ENCODE results near the gene BPIFB6. TPM values are rescaled to one million over a fixed set of nuclear protein-coding genes. Genes with fewer than 3 reads are reported as not detected.

Gene BPIFB6
- total and polyA plus RNA-seq, 10 of the 15 experiments (the other 5 are each of a cell fraction or from before 2014, with no cell fraction given): not detected

DNA sequence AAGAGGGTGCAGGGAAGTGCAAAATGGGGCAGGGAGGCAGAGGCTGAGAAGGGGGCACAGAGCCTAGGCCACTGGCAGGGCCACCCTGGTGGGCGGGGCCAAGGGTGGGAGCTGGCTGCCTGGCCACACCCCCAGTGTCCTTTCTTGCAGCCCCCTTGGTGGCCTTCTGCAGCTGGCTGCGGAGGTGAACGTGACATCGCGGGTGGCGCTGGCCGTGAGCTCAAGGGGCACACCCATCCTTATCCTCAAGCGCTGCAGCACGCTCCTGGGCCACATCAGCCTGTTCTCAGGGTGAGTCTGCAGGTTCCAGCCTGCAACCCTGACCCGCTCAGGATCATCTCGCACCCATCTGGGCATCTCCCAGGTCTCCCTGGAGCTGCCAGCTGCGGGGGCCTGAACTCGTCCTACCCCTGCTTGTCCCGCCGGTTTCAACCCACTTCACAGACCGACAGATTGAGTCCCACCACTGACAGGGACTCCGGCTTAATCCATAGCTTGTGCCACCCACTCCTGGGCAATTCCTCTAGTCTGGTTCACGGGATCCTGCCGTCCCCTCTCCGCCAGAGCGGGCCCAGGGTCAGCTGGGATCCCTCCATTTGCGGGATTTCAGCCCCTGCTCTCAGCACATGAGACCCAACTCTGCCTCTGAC, 28.4 kb downstream of the BPIFB6 start (continued):
- TF ChIP-seq, protein P1, sequence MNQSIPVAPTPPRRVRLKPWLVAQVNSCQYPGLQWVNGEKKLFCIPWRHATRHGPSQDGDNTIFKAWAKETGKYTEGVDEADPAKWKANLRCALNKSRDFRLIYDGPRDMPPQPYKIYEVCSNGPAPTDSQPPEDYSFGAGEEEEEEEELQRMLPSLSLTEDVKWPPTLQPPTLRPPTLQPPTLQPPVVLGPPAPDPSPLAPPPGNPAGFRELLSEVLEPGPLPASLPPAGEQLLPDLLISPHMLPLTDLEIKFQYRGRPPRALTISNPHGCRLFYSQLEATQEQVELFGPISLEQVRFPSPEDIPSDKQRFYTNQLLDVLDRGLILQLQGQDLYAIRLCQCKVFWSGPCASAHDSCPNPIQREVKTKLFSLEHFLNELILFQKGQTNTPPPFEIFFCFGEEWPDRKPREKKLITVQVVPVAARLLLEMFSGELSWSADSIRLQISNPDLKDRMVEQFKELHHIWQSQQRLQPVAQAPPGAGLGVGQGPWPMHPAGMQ (IDR thresholded peaks at IDR 0.05; ENCODE audit: borderline replicate concordance): no peak

DNA sequence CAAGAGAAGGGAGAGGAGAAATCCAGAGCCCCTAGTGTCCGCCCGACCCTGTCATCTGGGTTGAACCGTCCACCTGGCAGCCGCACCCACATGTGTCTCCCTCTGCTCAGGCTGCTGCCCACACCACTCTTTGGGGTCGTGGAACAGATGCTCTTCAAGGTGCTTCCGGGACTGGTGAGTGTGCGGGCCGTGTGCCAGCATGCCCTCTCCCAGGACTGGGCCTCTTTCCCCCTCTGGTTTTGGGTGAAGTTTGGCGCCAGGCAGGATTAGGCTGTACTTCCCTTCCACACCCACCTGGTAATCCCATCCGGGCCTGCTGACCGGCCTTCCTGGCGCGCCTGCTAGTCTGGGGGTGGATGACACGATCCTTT, 30.2 kb downstream of the BPIFB6 start:
- intact Hi-C loops (cut with micrococcal nuclease; ENCODE audit: unreplicated experiment) (no loop called here), in situ Hi-C loops (cut with MboI) (no loop called here)

More for the DNA sequence above, 30.2 kb downstream of the BPIFB6 start:
- H3K9me3 ChIP-seq (replicated peaks; ENCODE audit: control insufficient read depth, insufficient read depth, low read length): no peaks in the 10 kb centered on the region
- no peaks in the 10 kb centered on the region for H3K27me3 ChIP-seq (replicated peaks in 1 of 2; ENCODE audit: control insufficient read depth in 2 of 2, insufficient read depth in 2 of 2, low read length in 1 of 2)
- BruUV-seq (replicated peaks): no TSS peak
- H3K4me3 ChIP-seq: no peak overlapping the region
- CTCF ChIA-PET: no interaction called here
- no peaks in the 10 kb centered on the region for H3K36me3 ChIP-seq (ENCODE audit: control insufficient read depth in 2 of 2, insufficient read depth in 2 of 2, low read length in 1 of 2)
- no peaks in the 10 kb centered on the region for H3K4me1 ChIP-seq (ENCODE audit: control insufficient read depth, insufficient read depth, low read length)
- H3K27ac ChIP-seq (ENCODE audit: control insufficient read depth, insufficient read depth): no peak overlapping the region
- no peaks in the 10 kb centered on the region for H3K79me2 ChIP-seq (ENCODE audit: control insufficient read depth, insufficient read depth, low read length)
- H3K4me2 ChIP-seq (ENCODE audit: control insufficient read depth, insufficient read depth): no peak overlapping the region
- no peaks in the 10 kb centered on the region for H4K20me1 ChIP-seq (ENCODE audit: control insufficient read depth, insufficient read depth)
- WGBS (ENCODE audit: insufficient coverage, insufficient replicate concordance, low lambda C conversion rate, missing lambda C conversion rate): 51% methylated on average over 14 of the region's 14 CpGs
- ATAC-seq: no peak
- RAD21 ChIA-PET (ENCODE audit: unreplicated experiment): no interaction called here
- TF ChIP-seq, protein P2, sequence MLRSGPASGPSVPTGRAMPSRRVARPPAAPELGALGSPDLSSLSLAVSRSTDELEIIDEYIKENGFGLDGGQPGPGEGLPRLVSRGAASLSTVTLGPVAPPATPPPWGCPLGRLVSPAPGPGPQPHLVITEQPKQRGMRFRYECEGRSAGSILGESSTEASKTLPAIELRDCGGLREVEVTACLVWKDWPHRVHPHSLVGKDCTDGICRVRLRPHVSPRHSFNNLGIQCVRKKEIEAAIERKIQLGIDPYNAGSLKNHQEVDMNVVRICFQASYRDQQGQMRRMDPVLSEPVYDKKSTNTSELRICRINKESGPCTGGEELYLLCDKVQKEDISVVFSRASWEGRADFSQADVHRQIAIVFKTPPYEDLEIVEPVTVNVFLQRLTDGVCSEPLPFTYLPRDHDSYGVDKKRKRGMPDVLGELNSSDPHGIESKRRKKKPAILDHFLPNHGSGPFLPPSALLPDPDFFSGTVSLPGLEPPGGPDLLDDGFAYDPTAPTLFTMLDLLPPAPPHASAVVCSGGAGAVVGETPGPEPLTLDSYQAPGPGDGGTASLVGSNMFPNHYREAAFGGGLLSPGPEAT (IDR thresholded peaks at IDR 0.05; ENCODE audit: low read depth): no peak
- TF ChIP-seq ZBED1 (IDR thresholded peaks at IDR 0.05; ENCODE audit: borderline replicate concordance) (no peak), TCF3 (IDR thresholded peaks at IDR 0.05; ENCODE audit: borderline replicate concordance, insufficient read depth, low read depth, low read length) (no peak), SP1 (IDR thresholded peaks at IDR 0.05; ENCODE audit: low read depth, low read length) (no peak), POLR2A (IDR thresholded peaks at IDR 0.05; ENCODE audit: low read depth, low read length) (no peak), SIN3A (IDR thresholded peaks at IDR 0.05; ENCODE audit: low read depth, low read length) (no peak)
- TF ChIP-seq, protein P3, sequence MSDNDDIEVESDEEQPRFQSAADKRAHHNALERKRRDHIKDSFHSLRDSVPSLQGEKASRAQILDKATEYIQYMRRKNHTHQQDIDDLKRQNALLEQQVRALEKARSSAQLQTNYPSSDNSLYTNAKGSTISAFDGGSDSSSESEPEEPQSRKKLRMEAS (IDR thresholded peaks at IDR 0.05; ENCODE audit: low read depth, low read length): no peak
- SMC1A ChIA-PET (ENCODE audit: uncharacterized antibody, unreplicated experiment): no interaction called here
- no peak for DNase-seq (ENCODE audit: low read depth, low spot score)
- POLR2A ChIA-PET: no interaction called here
- no peak for FAIRE-seq
- no peak overlapping the region for H2AFZ ChIP-seq (ENCODE audit: control insufficient read depth, low read depth, low read length)
- no peak overlapping the region for H3K9ac ChIP-seq (ENCODE audit: control insufficient read depth, insufficient read depth, low read length)

All from GM12878 (cell line).